ENCODE results near the gene PWP1. TPM values are rescaled to one million over a fixed set of nuclear protein-coding genes. Genes with fewer than 3 reads are reported as not detected.

PWP1 gene
- total RNA-seq, 2 experiments from 2014 or later, result 32.9 to 37.3 TPM

Other genes with a start within 250 kb of the PWP1 start
- 10 to 100 TPM; 24.4 to 28.3 TPM for gene PRDM4, start 75.3 kb downstream of the PWP1 start, total RNA-seq
- gene ASCL4, start 88.9 kb downstream of the PWP1 start, total RNA-seq, result not detected

Measured in activated naive CD8-positive, alpha-beta T cell treated with anti-CD3 and anti-CD28 coated beads, Interleukin-2, amount 10 ng/mL, durations not matched to agents 7 days and 5 days (primary cell).